ENCODE results near the gene RECK. TPM values are rescaled to one million over a fixed set of nuclear protein-coding genes. Genes with fewer than 3 reads are reported as not detected.

The RECK gene
- total RNA-seq, 1 experiment from 2014 or later, result 13.2 TPM

DNA sequence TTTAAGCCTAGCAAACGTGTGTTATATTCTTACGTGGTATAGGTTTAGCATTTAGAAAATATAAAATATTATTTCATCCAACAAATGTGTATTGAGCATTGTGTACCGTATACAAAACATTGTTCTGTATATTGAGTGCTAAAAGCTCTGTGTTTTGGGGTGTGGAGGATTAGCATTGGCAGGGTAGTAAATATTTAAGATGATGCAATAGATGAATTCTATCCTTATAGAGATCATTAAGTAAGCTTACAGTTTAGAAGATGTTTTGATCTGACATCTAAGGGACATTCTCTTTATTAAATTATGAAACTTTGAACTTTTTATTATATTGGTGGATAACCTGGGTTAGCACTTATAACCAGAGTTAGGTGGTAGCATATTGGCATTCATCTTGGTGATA, 51.3 kb downstream of the RECK start:
- H3K27me3 ChIP-seq (ENCODE audit: control insufficient read depth, insufficient read depth, low read length), result no peaks in the 10 kb centered on the region
- CTCF ChIA-PET, result interaction anchor here (0.8 kb wide), 1 partner anchor 79 kb away, joined by 5 read pairs; no protein-coding TSS in a partner anchor
- POLR2A ChIA-PET, result no interaction called here

DNA sequence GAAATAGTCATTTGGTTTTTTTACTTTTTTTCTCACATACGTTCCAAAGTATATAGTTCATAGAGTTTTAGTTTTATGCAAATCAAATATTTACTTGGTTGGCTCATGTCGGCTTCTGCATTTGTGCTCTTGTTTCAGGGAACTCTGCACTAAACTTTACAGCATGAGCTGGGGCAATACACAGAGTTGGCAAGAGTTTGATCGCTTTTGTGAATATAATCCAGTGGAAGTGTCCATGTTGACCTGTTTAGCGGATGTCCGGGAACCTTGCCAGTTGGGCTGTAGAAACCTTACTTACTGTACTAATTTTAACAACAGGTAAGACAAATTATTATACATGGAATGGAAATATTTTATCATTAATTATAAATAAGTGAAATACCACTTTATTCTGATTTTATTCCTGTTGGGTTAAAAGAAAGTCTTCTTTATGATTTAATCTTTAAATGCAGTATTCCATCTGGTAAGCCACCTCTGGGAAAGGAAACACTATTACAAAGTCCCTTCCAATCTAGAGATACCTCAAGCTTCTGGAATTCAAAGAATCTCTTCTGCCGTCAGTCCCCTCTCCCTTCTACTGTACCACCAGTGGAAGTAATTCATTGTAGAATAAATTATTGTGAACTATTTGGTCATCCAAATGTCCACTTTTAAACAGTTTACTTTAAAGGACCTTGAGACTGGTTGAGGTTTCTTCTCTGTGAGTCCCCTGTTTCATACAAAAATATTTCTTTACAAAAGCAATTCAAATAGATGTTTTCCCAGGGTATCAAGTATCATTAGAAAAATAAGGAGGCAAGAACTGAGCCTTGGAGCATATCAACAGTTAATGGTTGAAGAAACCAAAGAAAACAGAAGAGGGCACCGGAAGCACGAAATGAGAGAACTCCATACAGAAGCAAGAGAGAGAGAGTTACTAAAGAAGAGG, 54.6 kb downstream of the RECK start:
- BruUV-seq (replicated peaks), result no TSS peak
- ATAC-seq (0 out of 2 replicates have a peak, but pooled peaks have one; percentile 63), DNase-seq (ENCODE audit: low read depth, low spot score) (no peak)
- Histone ChIP-seq H3K4me1 (ENCODE audit: control insufficient read depth, insufficient read depth, low read length) (no peaks in the 10 kb centered on the region), H3K27ac (ENCODE audit: low read length) (no peak overlapping the region), H3K4me3 (ENCODE audit: low read depth in 2 of 2, low read length in 2 of 2) (no peak overlapping the region), H3K36me3 (ENCODE audit: control insufficient read depth, insufficient read depth, low read length) (no peaks in the 10 kb centered on the region), H3K27me3 (ENCODE audit: control insufficient read depth, insufficient read depth, low read length) (no peaks in the 10 kb centered on the region), H3K9me3 (ENCODE audit: control insufficient read depth, insufficient read depth, low read depth, low read length) (no peaks in the 10 kb centered on the region)
- TF ChIP-seq, protein P1, sequence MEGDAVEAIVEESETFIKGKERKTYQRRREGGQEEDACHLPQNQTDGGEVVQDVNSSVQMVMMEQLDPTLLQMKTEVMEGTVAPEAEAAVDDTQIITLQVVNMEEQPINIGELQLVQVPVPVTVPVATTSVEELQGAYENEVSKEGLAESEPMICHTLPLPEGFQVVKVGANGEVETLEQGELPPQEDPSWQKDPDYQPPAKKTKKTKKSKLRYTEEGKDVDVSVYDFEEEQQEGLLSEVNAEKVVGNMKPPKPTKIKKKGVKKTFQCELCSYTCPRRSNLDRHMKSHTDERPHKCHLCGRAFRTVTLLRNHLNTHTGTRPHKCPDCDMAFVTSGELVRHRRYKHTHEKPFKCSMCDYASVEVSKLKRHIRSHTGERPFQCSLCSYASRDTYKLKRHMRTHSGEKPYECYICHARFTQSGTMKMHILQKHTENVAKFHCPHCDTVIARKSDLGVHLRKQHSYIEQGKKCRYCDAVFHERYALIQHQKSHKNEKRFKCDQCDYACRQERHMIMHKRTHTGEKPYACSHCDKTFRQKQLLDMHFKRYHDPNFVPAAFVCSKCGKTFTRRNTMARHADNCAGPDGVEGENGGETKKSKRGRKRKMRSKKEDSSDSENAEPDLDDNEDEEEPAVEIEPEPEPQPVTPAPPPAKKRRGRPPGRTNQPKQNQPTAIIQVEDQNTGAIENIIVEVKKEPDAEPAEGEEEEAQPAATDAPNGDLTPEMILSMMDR (IDR thresholded peaks at IDR 0.05), result peak; percentile 28; the same call in 1 of the 2 replicates
- TF ChIP-seq SIN3A (IDR thresholded peaks at IDR 0.05; ENCODE audit: borderline replicate concordance, insufficient read depth, low read depth, low read length), result no peak
- in situ Hi-C loops (cut with HindIII; ENCODE audit: low pct_unique_long_range_greater_than_20kb, low sequenced_read_pairs) (no loop called here), intact Hi-C loops (cut with micrococcal nuclease; ENCODE audit: unreplicated experiment) (no loop called here)
- ChIA-PET CTCF (no interaction called here), POLR2A (interaction anchor here (0.5 to 0.6 kb wide), 2 partner anchors 106 to 341 kb away, joined by 3 read pairs; no protein-coding TSS in a partner anchor)

More for the DNA sequence above, 51.3 kb downstream of the RECK start:
- no peak for DNase-seq (ENCODE audit: low read depth, low spot score)
- H3K36me3 ChIP-seq (ENCODE audit: control insufficient read depth, insufficient read depth, low read length), result no peaks in the 10 kb centered on the region
- H3K27ac ChIP-seq (ENCODE audit: low read length), result no peak overlapping the region
- in situ Hi-C loops (cut with HindIII; ENCODE audit: low pct_unique_long_range_greater_than_20kb, low sequenced_read_pairs), result no loop called here
- intact Hi-C loops (cut with micrococcal nuclease; ENCODE audit: unreplicated experiment), result no loop called here
- BruUV-seq (replicated peaks), result no TSS peak
- no peak for ATAC-seq
- H3K9me3 ChIP-seq (ENCODE audit: control insufficient read depth, insufficient read depth, low read depth, low read length), result no peaks in the 10 kb centered on the region
- TF ChIP-seq, protein P2, sequence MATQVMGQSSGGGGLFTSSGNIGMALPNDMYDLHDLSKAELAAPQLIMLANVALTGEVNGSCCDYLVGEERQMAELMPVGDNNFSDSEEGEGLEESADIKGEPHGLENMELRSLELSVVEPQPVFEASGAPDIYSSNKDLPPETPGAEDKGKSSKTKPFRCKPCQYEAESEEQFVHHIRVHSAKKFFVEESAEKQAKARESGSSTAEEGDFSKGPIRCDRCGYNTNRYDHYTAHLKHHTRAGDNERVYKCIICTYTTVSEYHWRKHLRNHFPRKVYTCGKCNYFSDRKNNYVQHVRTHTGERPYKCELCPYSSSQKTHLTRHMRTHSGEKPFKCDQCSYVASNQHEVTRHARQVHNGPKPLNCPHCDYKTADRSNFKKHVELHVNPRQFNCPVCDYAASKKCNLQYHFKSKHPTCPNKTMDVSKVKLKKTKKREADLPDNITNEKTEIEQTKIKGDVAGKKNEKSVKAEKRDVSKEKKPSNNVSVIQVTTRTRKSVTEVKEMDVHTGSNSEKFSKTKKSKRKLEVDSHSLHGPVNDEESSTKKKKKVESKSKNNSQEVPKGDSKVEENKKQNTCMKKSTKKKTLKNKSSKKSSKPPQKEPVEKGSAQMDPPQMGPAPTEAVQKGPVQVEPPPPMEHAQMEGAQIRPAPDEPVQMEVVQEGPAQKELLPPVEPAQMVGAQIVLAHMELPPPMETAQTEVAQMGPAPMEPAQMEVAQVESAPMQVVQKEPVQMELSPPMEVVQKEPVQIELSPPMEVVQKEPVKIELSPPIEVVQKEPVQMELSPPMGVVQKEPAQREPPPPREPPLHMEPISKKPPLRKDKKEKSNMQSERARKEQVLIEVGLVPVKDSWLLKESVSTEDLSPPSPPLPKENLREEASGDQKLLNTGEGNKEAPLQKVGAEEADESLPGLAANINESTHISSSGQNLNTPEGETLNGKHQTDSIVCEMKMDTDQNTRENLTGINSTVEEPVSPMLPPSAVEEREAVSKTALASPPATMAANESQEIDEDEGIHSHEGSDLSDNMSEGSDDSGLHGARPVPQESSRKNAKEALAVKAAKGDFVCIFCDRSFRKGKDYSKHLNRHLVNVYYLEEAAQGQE (IDR thresholded peaks at IDR 0.05; ENCODE audit: insufficient read depth in 1 of 2, low read depth in 2 of 2, low read length in 1 of 2), result no peak
- TF ChIP-seq, protein P1 (IDR thresholded peaks at IDR 0.05), result no peak
- TF ChIP-seq TCF7L2 (IDR thresholded peaks at IDR 0.05; ENCODE audit: low read depth, low read length), result no peak
- no peak overlapping the region for H3K4me3 ChIP-seq (ENCODE audit: low read depth in 2 of 2, low read length in 2 of 2)
- no peaks in the 10 kb centered on the region for H3K4me1 ChIP-seq (ENCODE audit: control insufficient read depth, insufficient read depth, low read length)
